NCI-H2107 (cell line): ENCODE results near the gene ARHGAP26.

Experiments used
- DNase-seq: peaks from one replicate; lab custom pipeline; 2025; lab: John Stamatoyannopoulos, UW

Gene ARHGAP26

DNA sequence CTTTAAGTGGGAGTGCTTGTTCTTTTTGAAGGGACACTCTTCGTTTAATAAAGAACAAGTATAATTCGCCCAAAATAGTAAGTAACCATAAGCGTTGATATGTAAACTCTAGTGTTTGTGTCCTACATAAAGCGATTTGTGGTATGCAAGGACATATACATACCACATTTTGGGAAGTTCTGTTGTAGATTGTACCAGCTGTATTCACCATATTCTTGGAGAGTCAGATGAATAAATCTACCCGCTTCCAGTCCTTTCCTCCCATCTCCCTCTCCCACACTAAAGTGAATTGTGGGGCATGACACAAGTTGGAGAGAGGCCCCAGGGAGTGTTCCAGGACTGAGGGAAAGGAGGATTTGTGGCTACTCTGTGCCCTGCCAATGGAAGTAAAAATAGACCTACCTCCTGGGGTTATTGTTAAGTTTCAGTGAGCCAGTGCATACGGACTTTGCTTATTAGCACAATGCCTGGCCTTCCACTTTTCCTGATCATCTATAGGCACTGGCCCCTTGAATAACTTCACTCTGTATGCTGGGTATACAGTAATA is 40.6 kb downstream of the ARHGAP26 start:
- no peak for DNase-seq

GRCh38 chr5:142811866-142812557 is 41.8 kb downstream of the ARHGAP26 start:
- DNase-seq = no peak

GRCh38 chr5:142813220-142813619 is 43.0 kb downstream of the ARHGAP26 start:
- DNase-seq = no peak

GRCh38 chr5:142814122-142814521 is 43.9 kb downstream of the ARHGAP26 start:
- DNase-seq = no peak

DNA sequence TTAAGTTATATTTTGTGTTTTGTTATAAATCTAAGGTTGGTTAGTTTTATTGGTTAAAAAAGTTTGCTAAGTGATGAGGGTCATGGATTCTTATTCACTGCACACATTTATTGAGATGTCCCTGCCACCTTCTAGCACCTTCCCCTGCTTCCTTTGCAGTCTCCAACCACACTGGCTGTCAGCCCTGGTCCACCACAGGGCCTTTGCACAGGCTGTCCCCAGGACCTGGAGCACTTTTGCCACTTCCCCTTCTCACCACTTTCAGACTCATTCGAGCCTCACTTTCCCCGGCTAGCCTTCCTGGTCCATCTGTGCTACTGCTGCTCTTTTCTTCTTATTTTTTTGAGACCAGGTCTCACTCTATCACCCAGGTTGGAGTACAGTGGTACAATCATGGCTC is 45.3 kb downstream of the ARHGAP26 start:
- no peak for DNase-seq

DNA sequence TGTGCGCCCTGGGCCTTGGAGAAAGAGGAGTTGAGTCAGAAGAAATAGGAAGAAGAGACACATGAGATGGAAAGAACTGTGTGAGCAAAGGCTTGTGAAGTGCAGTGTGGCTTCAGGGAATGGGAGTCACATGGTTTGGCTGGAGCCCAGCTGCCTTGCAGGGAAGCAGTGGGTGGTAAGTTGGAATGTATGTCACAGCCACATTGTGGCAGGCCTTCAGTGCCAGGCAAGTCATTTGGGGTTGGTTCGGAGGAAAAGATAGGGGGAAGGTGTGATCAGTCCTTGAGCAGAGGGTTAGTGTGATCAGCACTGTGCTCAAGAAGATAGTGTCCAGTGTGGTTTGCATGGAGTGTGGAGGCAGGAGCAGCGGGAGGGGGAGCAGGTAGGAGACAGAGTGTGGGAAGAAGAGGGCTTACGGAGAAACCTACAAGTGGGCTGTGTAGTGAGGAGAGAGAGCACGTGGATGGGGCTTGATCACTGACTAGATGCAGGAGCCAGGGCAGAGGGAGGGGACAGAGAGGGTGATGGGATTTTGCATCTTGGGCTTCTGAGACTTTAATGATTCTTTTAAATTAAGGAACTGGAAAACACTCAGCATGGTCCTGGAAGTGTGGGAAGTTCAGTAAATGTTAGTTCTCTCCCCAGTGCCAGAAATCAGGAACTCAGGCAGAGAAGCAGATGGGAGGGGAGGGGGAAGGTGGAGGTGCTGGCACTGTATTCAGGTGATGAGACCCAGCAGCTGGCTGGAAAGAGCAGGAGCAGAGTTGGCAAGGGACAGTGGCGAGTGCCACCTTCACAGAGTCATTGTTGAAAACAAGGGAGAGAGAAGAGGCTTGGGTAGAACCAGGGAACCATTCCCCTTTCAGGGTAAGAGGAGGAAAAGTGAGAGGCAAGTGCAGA is 46.6 kb downstream of the ARHGAP26 start:
- DNase-seq = peak; percentile 24

DNA sequence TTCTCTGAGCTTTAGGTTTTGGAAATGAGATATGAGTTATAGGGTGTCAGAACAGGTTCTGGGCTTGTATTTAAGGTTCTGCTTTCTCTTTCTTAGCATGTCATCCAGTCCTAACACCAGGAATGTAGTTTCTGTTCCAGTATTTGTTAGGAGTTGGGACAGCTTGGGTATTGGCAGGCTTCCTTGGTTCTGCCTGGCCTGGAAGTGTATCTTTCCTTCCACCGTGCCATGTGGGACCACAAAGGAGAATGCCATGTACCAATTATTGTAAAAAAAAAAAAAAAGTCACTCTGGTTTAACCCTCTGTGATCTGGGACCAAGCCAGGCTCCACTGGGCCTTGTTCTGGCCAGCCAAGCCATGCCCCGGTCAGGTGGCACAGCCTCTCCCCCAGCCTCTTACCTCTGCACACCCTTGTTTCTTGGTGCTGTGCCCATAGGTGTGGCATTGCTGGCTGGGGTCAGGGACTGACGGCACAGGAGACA is 47.8 kb downstream of the ARHGAP26 start:
- DNase-seq = no peak

GRCh38 chr5:142819292-142819691 is 49.1 kb downstream of the ARHGAP26 start:
- no peak for DNase-seq

DNA sequence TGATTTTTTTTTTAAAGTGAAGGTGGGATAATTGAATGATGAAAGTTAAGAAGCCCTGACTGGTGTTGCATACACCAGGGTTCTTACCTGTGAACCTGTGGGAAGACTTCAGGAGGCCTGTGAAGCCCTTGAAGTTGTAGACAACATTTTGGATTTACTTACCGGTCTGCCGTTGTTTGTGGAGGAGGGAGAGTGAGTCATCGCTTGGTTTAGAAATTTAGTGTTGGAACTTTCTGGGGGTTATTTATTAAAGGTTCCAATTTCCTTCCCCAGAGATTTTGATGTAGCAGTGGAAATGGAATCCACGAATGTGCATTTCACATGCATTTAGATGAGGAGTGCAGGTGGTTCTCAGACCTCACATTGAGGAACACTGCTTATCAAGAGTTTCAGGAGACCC is 49.6 kb downstream of the ARHGAP26 start:
- no peak for DNase-seq

DNA sequence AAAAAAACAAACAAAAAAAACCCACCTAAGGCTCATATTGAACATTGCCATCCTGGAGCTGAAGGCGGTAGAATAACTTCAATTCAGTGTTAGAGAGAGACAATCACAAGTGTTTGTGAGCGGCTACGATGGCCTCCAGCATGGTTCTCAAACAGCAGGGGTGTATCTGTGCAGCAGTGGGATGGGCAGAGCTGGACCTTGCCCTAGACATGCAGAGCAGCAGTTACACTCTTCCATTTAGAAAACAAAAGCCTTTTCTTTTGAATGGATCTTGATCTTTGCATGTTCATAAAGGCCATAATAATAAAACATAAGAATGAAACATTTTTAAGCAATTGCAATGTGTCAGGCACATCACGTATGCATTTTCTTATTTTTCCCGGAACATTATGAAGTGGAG is 50.3 kb downstream of the ARHGAP26 start:
- DNase-seq = no peak

DNA sequence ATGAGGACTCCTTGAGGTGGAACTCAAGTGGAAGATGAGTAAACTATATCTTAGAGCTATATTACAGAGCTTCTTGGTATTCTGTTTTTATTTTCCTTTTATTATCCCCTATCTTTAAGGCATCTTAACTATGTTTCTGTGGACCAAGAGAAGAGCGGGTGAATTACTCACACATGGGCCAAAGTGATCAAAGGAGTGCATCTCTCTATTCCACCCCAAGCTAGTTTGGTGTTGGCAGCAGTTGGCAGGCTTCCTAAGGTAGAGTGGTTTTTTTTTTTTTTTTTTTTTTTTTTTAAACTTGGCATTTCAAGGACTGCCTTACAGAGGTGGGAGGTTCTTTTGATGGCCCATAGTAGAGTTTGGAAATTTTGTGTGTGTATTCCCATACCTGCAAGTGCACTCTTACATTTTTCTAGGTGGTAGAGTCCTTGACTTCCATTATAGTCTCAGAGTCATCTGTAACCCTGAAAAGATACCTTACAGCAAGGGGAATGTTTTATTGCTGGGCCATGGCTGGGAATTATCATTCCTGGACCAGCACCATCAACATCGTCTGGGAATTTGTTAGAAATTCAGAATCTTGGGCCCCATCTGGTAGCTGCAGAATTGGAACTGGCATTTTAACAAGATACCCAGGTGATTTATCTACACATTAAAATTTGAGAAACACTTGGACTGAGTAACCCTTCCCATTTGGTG is 51.0 kb downstream of the ARHGAP26 start:
- no peak for DNase-seq

DNA sequence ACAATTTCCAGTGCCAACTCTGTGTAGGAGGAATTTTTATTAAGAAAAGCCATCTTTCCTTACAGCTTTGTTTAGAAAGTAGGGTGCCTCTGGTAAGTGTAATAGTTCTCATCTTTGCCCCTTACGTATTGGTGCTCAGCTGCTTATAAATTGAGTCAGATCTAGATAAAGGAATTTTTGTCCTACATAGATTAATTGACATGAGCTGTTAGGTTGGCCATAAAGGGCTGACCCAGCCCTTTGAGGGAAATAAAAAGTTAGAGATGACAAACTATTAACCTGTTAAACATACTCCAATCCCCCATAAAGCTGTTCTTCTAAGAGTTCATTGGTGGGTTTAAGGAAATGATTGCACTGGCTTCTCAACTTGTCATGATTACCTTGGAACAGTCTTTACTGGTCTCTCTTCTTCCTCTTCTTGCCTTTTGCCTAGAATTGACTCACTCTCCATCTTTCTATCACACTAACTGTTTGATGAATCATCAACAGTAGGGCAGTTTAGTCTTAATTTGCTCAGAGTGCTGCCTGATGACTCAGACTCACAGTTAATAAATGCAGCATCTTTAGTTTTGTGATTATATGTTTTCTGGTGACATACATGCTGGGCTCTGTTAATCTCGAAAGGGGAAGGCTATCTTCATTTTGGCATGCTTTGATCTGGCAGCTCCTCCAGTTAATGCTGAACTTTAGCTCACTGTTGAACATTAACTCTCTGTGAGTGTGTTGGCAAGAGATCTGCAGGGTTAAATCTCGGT is 51.7 kb downstream of the ARHGAP26 start:
- no peak for DNase-seq

DNA sequence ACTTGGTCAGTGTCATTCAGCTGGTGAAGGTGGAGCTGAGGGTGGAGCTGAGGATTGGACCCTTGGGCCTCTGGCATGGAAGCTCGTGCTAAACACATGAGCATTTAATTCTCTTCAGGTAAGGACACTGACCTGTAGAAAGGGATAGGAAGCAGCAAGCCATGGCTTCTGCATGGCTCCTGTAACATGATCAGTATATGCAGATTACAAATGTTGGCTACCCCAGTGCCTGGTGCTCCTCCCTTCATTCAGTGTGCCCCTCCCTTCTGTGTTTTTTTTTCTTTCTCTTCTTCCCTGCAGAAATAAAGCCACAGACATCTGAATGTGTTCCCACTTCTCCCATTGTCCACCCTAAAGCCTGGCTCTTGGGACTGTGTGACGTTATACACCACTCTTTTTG is 52.9 kb downstream of the ARHGAP26 start:
- no peak for DNase-seq

DNA sequence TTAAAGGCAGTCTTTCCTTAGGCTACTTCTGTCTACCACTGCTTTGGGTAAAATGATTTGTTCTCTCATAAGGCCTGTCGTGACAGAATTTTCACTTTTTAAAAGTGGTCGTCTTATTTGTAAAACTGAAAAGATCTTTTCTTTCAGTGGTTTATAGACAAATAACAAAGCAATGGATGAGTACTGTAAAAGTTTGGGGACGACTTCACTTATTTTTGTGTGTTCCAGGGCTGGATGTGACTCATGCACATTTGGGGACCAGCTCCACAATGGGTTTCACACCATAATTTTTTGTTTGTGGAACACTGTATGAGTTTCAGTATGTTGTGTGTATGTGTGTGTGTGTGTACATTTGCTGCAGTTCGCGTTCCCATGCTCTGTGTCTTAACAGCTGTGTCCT is 53.6 kb downstream of the ARHGAP26 start:
- DNase-seq = no peak

- DNase-seq = no peak
Observed at GRCh38 chr5:142824391-142824790, 54.2 kb downstream of the ARHGAP26 start.

- no peak for DNase-seq
Observed at GRCh38 chr5:142825378-142826089, 55.4 kb downstream of the ARHGAP26 start.

DNA sequence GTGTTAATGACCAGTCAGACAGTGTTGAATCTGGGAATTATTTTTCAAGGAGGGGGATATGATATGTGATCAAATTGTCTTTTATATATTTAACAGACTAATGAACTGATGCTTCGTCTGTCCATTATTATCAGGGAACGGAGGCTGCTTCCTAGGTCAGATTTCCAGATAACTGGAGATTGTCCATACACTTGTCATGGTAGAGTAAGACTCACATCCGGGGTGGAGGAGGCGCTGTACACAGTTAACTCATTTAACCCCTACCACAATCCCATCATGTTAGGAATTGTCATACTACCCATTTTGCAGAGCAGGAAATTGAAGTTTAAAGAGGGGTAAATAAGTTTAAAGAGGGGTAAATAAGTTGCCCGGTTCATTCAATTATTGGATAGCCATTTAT is 55.9 kb downstream of the ARHGAP26 start:
- no peak for DNase-seq

DNA sequence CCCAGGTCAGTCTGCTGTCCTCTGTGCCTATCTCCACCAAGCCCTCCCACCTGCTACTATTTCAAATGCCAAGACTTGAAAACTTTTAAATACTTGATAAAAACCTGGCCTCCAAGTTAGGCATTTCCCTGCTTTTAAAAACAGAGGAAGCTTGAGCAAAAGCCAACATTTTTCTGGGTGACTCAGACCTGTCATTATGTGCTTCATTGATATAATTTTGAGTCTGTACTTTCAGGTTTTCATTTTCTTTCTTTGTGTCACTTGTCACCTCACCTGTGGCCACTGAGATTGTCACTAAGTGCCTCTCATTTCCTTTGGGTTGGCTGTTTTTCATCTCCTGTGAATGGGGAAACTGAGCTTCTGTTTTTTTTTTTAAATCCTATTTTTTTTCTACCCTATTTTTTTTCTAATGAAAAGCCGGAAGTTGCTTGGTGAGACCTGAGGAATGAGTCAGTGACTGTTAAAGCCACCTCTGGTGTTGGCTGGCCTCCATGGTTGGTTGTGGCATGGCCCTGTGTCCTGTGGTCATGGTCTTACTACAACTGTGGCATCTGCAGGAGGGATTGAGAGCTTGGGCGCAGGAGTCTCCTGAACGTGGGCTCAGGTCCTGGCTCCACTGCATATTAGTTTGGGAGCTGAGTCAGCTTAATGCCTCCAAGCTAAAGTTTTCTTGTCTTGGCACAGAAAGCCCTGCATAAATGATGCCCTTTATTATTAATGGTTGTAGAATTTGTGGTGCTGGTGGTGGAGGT is 56.7 kb downstream of the ARHGAP26 start:
- no peak for DNase-seq

DNA sequence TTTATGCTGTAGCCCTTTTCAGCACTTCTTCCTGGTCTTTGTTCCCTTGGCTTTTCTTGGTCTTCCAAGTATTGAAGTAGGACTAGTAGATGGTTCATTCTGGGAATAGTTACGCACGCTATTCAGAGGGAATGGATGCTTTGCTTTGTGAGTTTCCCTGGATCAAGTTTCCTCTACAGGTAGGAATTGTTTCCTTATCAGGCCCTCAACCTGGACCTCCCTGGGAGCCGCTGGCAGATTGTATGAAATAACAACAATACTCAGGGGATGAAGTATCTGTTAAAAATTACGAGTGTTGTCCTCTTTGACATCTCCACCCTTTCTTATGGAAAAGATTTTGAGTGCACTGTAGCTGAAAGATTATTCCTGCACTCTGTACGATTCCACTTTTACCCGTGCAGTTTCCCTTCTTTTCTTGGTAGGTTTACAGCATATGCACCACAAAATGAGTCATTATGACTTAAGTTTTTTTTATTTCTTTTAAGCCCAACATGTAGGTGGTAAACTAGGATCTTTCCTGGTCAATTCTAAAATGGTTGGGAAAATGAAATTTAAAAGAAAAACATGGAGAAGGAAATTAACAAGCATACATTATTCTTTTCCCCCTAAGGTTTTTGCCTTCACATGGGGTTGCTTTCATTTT is 57.9 kb downstream of the ARHGAP26 start:
- DNase-seq = peak; percentile 21
